ENCODE results near the gene GNAQ.

The GNAQ gene

GRCh38 chr9:77944556-77945243 lies 86.9 kb downstream of the GNAQ start:
- no peak for DNase-seq (ENCODE audit: low spot score)

GRCh38 chr9:77943057-77943456 lies 88.6 kb downstream of the GNAQ start:
- no peak for DNase-seq (ENCODE audit: low spot score)

- no peak for DNase-seq (ENCODE audit: low spot score)
Measured at GRCh38 chr9:77939149-77939668, 92.4 kb downstream of the GNAQ start.

- no peak for DNase-seq (ENCODE audit: low spot score)
Measured at GRCh38 chr9:77938163-77938562, 93.4 kb downstream of the GNAQ start.

- no peak for DNase-seq (ENCODE audit: low spot score)
Measured at GRCh38 chr9:77935974-77936373, 95.6 kb downstream of the GNAQ start.

GRCh38 chr9:77935211-77935610 lies 96.4 kb downstream of the GNAQ start:
- no peak for DNase-seq (ENCODE audit: low spot score)

GRCh38 chr9:77933976-77934375 lies 97.6 kb downstream of the GNAQ start:
- DNase-seq (ENCODE audit: low spot score), result no peak

GRCh38 chr9:77933019-77933418 lies 98.6 kb downstream of the GNAQ start:
- no peak for DNase-seq (ENCODE audit: low spot score)

GRCh38 chr9:77929942-77930341 lies 101.7 kb downstream of the GNAQ start:
- DNase-seq (ENCODE audit: low spot score), result no peak

GRCh38 chr9:77927265-77927664 lies 104.3 kb downstream of the GNAQ start:
- DNase-seq (ENCODE audit: low spot score), result no peak

- DNase-seq (ENCODE audit: low spot score), result no peak
Measured at GRCh38 chr9:77926371-77926878, 105.2 kb downstream of the GNAQ start.

- no peak for DNase-seq (ENCODE audit: low spot score)
Measured at GRCh38 chr9:77922591-77922990, 109.0 kb downstream of the GNAQ start.

GRCh38 chr9:77917800-77918199 lies 113.8 kb downstream of the GNAQ start:
- no peak for DNase-seq (ENCODE audit: low spot score)

- no peak for DNase-seq (ENCODE audit: low spot score)
Measured at GRCh38 chr9:77916820-77917219, 114.8 kb downstream of the GNAQ start.

GRCh38 chr9:77916410-77916819 lies 115.2 kb downstream of the GNAQ start:
- DNase-seq (ENCODE audit: low spot score), result no peak

GRCh38 chr9:77915744-77916143 lies 115.9 kb downstream of the GNAQ start:
- no peak for DNase-seq (ENCODE audit: low spot score)

GRCh38 chr9:77912895-77913693 lies 118.5 kb downstream of the GNAQ start:
- no peak for DNase-seq (ENCODE audit: low spot score)

GRCh38 chr9:77911928-77912327 lies 119.7 kb downstream of the GNAQ start:
- no peak for DNase-seq (ENCODE audit: low spot score)

- no peak for DNase-seq (ENCODE audit: low spot score)
Measured at GRCh38 chr9:77910194-77910621, 121.4 kb downstream of the GNAQ start.

- DNase-seq (ENCODE audit: low spot score), result no peak
Measured at GRCh38 chr9:77909306-77909705, 122.3 kb downstream of the GNAQ start.

- no peak for DNase-seq (ENCODE audit: low spot score)
Measured at GRCh38 chr9:77908293-77908692, 123.3 kb downstream of the GNAQ start.

GRCh38 chr9:77907585-77907984 lies 124.0 kb downstream of the GNAQ start:
- DNase-seq (ENCODE audit: low spot score), result no peak

- DNase-seq (ENCODE audit: low spot score), result no peak
Measured at GRCh38 chr9:77906991-77907390, 124.6 kb downstream of the GNAQ start.
